Measurements from ENCODE around the gene ZBTB9.

- TF ChIP-seq CTCF (conservative IDR thresholded peaks at IDR 0.05; ENCODE audit: low read depth, low read length) (no peak), EZH2 (IDR thresholded peaks at IDR 0.05; ENCODE audit: borderline replicate concordance, low read depth, low read length, poor library complexity, severe bottlenecking) (no peak)
These were observed 10.5 kb upstream of the ZBTB9 start for GRCh38 chr6:33443619-33444504.
